Transverse colon (tissue), 4 donors: ENCODE data around the gene CYTH2. TPM values are rescaled to one million over a fixed set of nuclear protein-coding genes. Genes with fewer than 3 reads are reported as not detected.

Experiments
- DNase-seq: peaks from one replicate; pipeline ENCODE4 v3.0.0-alpha.2; 2019
- H3K27ac ChIP-seq, 4 donors: fragments of 200-600 bp; sonication (generic); 2 replicates each; pipeline ENCODE4 v1.5.1; 2016 to 2018; ENCODE audit warnings: inconsistent platforms in 4 of 4
- H3K27me3 ChIP-seq: fragments of 200-600 bp; sonication (generic); 2 replicates; pipeline ENCODE4 v1.5.1; 2017; ENCODE audit warnings: inconsistent platforms
- H3K36me3 ChIP-seq, 4 donors: fragments of 200-600 bp; sonication (generic); 2 replicates each; pipeline ENCODE4 v1.5.1; 2017 to 2019; ENCODE audit warnings: inconsistent platforms in 4 of 4
- H3K4me1 ChIP-seq, 4 donors: fragments of 200-600 bp; sonication (generic); 2 replicates each; pipeline ENCODE4 v1.5.1; 2017 to 2020; ENCODE audit warnings: inconsistent platforms in 4 of 4
- H3K4me3 ChIP-seq, 4 donors: fragments of 200-600 bp; sonication (generic); 1 replicate in 1 of 4; 2 replicates in 3 of 4; pipeline versions ENCODE4 v1.5.1 to v1.6.1; 2017 to 2019; ENCODE audit warnings: inconsistent platforms in 4 of 4
- H3K9me3 ChIP-seq, 2 donors: fragments of 200-600 bp; sonication (generic); 2 replicates each; pipeline ENCODE4 v1.5.1; 2017 to 2019; ENCODE audit warnings: inconsistent platforms in 2 of 2
- CTCF ChIP-seq, 5 experiments: fragments of 200-600 bp in 3 of 5; fragments of 450-650 bp in 2 of 5; sonication (generic) in 3 of 5; IDR thresholded peaks; 1 replicate in 2 of 5; 2 replicates in 3 of 5; pipeline ENCODE4 v1.5.1; 2016 to 2017; ENCODE audit warnings: antibody characterized with exemption in 5 of 5, inconsistent platforms in 3 of 5, mild to moderate bottlenecking in 2 of 5, moderate library complexity in 1 of 5
- EP300 ChIP-seq: sonication (generic); formaldehyde crosslinking; IDR thresholded peaks from one replicate; pipeline ENCODE4 v1.6.1; 2017; ENCODE audit warnings: antibody characterized with exemption, low read depth
- POLR2A ChIP-seq: fragments of 450-650 bp; IDR thresholded peaks from one replicate; pipeline ENCODE4 v1.6.1; 2016; ENCODE audit warnings: antibody characterized with exemption, mild to moderate bottlenecking, moderate library complexity
- POLR2AphosphoS5 ChIP-seq, 3 donors: sonication (generic); formaldehyde crosslinking; IDR thresholded peaks; one replicate each; pipeline ENCODE4 v1.6.1; 2016; ENCODE audit warnings: antibody characterized with exemption in 3 of 3
- WGBS, 2 donors: methylation state at CpG; one replicate each; pipeline ENCODE4 v1.1.5; 2018; ENCODE audit warnings: low coverage in 1 of 2; 5-methylcytosine and 5-hydroxymethylcytosine counted together
- in situ Hi-C, 4 donors: fragments of 200-750 bp; cut with MboI; loops; one replicate each; pipeline versions ENCODE4 v1.15.0 to v1.15.1; 2017; ENCODE audit warnings: low sequenced_read_pairs in 3 of 4, low pct_ligation_motif_present in 1 of 4, low pct_unique_long_range_greater_than_20kb in 1 of 4
- intact Hi-C: fragments of 100-400 bp; cut with DNase I; formaldehyde crosslinking; loops from one replicate; pipeline ENCODE4 v1.15.1; 2023; ENCODE audit warnings: low total_unique reads
- total RNA-seq, 4 donors: library from RNA; depleted of rRNA; stranded (reverse); fragments of >200 nt; gene quantifications; one replicate each; pipeline ENCODE4 v1.1.0, GENCODE V29; 2016

Gene CYTH2
- total RNA-seq, 4 donors from 2014 or later, result 61.1 to 410 (median 171) TPM

GRCh38 chr19:48468772-48469288 is 339 bp upstream of the CYTH2 start:
- no peak for TF ChIP-seq POLR2AphosphoS5 (IDR thresholded peaks at IDR 0.05)
- no peak for TF ChIP-seq EP300
- TF ChIP-seq POLR2A, result no peak
- TF ChIP-seq CTCF (IDR thresholded peaks at IDR 0.05), result no peak
- Histone ChIP-seq H3K4me1 (peaks cover 9 to 19% (median 14%) of the 10 kb centered on the region in 4 donors), H3K36me3 (peaks cover 0 to 35% (median 16%) of the 10 kb centered on the region in 4 donors), H3K27me3 (no peaks in the 10 kb centered on the region), H3K27ac (peak overlapping the region; percentile 96 to 100 (median 98)), H3K9me3 (no peaks in the 10 kb centered on the region), H3K4me3 (peak overlapping the region; percentile 74 to 100 (median 95))
- in situ Hi-C loops (no loop called here), intact Hi-C loops (no loop called here)
- WGBS, 2 donors, result 0 to 3% methylated on average over 11 to 36 of the region's 36 CpGs
- DNase-seq, result peak; percentile 100

- WGBS, 2 donors, result 56% methylated on average over 20 of the region's 20 CpGs; no CpG with 5 or more reads in 1 of the 2 donors
- Histone ChIP-seq H3K9me3 (no peaks in the 10 kb centered on the region), H3K36me3 (peaks cover 0 to 46% (median 22%) of the 10 kb centered on the region in 4 donors), H3K27ac (peak overlapping the region; percentile 96 to 100 (median 98)), H3K4me1 (peaks cover 9 to 19% (median 14%) of the 10 kb centered on the region in 4 donors), H3K27me3 (no peaks in the 10 kb centered on the region), H3K4me3 (peak overlapping the region; percentile 74 to 100 (median 95))
- no peak for TF ChIP-seq POLR2AphosphoS5 (IDR thresholded peaks at IDR 0.05)
- no peak for TF ChIP-seq CTCF (IDR thresholded peaks at IDR 0.05)
- in situ Hi-C loops, result no loop called here
- intact Hi-C loops, result no loop called here
- DNase-seq, result no peak
Observed at GRCh38 chr19:48469934-48470680, 938 bp downstream of the CYTH2 start.

GRCh38 chr19:48470856-48471255 is 1.7 kb downstream of the CYTH2 start:
- in situ Hi-C loops (no loop called here), intact Hi-C loops (no loop called here)
- Histone ChIP-seq H3K4me1 (peaks cover 9 to 19% (median 14%) of the 10 kb centered on the region in 4 donors), H3K36me3 (peaks cover 0 to 53% (median 26%) of the 10 kb centered on the region in 4 donors), H3K9me3 (no peaks in the 10 kb centered on the region), H3K4me3 (no peak overlapping the region), H3K27me3 (no peaks in the 10 kb centered on the region), H3K27ac (no peak overlapping the region)
- whole genome bisulfite sequencing, 2 donors, result 87 to 100% methylated on average over 2 to 10 of the region's 10 CpGs
- DNase-seq, result no peak
- TF ChIP-seq POLR2A (no peak), POLR2AphosphoS5 (IDR thresholded peaks at IDR 0.05) (no peak), CTCF (IDR thresholded peaks at IDR 0.05) (no peak), EP300 (no peak)

GRCh38 chr19:48471836-48472235 is 2.7 kb downstream of the CYTH2 start:
- peaks cover 0 to 62% (median 28%) of the 10 kb centered on the region in 4 donors for H3K36me3 ChIP-seq
- TF ChIP-seq POLR2A, result no peak
- no peak for TF ChIP-seq CTCF (IDR thresholded peaks at IDR 0.05)
- TF ChIP-seq POLR2AphosphoS5 (IDR thresholded peaks at IDR 0.05), result no peak
- TF ChIP-seq EP300, result no peak
- no peak overlapping the region for H3K4me3 ChIP-seq
- no peaks in the 10 kb centered on the region for H3K27me3 ChIP-seq
- WGBS, 2 donors, result 96 to 97% methylated on average over 4 of the region's 4 CpGs
- intact Hi-C loops, result no loop called here
- in situ Hi-C loops, result no loop called here
- H3K9me3 ChIP-seq, result no peaks in the 10 kb centered on the region
- no peak overlapping the region for H3K27ac ChIP-seq
- no peak for DNase-seq
- H3K4me1 ChIP-seq, result peaks cover 9 to 19% (median 14%) of the 10 kb centered on the region in 4 donors
